SK-N-MC (cell line): ENCODE results near the gene BAG2.

Experiments
- DNase-seq: peaks from one replicate; pipeline ENCODE4 v3.0.0-alpha.2; 2011; ENCODE audit warnings: low read depth, low spot score
- H3K27ac ChIP-seq: fragments of 200-600 bp; sonication (generic); 2 replicates; pipeline ENCODE4 v1.5.1; 2016; ENCODE audit warnings: mixed run types
- H3K36me3 ChIP-seq: fragments of 200-600 bp; sonication (generic); 2 replicates; pipeline ENCODE4 v1.6.1; 2017; ENCODE audit warnings: antibody characterized with exemption, low read length, mixed read lengths; ENCODE audit not compliant: insufficient read depth
- H3K4me3 ChIP-seq: fragments of 200-600 bp; sonication (generic); 2 replicates; pipeline ENCODE4 v1.5.1; 2016
- H3K9ac ChIP-seq: fragments of 200-600 bp; sonication (generic); 2 replicates; pipeline ENCODE4 v1.8.0; 2017; ENCODE audit warnings: mixed run types, mixed read lengths; ENCODE audit not compliant: insufficient read length
- H3K9me3 ChIP-seq: fragments of 200-600 bp; sonication (generic); 2 replicates; pipeline ENCODE4 v1.6.1; 2017; ENCODE audit warnings: low read depth, mild to moderate bottlenecking, antibody characterized with exemption, low read length, moderate library complexity, mixed read lengths
- EZH2 ChIP-seq: fragments of 200-600 bp; sonication (generic); IDR thresholded peaks from one replicate; pipeline ENCODE4 v1.6.1; 2017; ENCODE audit warnings: antibody characterized with exemption
- FOXP2 ChIP-seq: optimal IDR thresholded peaks from 2 replicates; pipeline ENCODE3; 2011; ENCODE audit warnings: mild to moderate bottlenecking, moderate library complexity; ENCODE audit not compliant: insufficient read depth; ENCODE audit errors: extremely low read length, control extremely low read depth
- POLR2AphosphoS5 ChIP-seq: IDR thresholded peaks from 2 replicates; pipeline ENCODE4 v1.6.1; 2012; ENCODE audit warnings: mild to moderate bottlenecking, low read depth, low read length, borderline replicate concordance

The BAG2 gene

DNA sequence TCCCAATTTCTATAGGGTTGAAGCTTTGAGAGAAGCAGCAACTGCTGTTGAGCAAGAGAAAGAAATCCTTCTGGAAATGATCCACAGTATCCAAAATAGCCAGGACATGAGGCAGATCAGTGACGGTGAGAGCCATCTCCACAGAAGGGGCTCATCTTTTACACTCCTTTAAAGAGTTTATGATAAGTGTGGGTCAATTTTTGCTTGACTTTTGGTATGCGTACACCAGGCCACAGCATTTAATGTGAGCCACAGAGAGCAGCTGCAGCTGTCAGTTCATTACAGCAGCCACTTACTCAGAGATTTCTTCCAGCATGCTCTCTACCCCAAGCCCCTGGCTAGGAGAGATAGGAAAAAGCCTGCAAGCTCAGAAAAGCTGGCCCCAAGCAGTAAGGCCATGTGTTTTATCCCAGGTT is 9.9 kb downstream of the BAG2 start:
- no peak for DNase-seq
- H3K36me3 ChIP-seq, result peaks cover 83% of the 10 kb centered on the region

DNA sequence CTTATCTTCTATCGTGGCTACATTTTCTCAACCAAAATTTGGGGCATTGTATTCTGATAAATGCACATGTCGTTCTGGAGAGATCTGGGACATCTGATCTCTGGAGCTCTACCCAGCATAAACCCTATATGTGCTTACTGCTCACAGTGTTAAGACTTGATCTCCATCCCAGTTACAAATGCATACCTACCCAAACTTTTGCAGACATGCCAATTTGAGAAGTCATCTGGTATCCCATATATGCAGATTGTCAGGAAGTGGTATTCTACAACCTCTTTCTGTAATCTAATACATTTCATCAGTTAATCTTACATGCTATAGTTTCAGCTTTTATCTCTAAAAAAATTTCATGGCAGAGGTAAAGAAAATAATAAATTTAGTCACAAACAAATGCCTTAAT is 11.2 kb downstream of the BAG2 start:
- Histone ChIP-seq H3K27ac (0 out of 2 replicates have a peak overlapping the region, but pooled peaks have one; percentile 63), H3K9me3 (no peaks in the 10 kb centered on the region), H3K9ac (no peak overlapping the region), H3K36me3 (peaks cover 86% of the 10 kb centered on the region), H3K4me3 (no peak overlapping the region)
- DNase-seq, result no peak
- no peak for TF ChIP-seq POLR2AphosphoS5
- TF ChIP-seq FOXP2, result no peak
- no peak for TF ChIP-seq EZH2

More for the DNA sequence above, 9.9 kb downstream of the BAG2 start:
- H3K27ac ChIP-seq, result peak overlapping the region; percentile 22; the same call in 1 of the 2 replicates
- no peak overlapping the region for H3K9ac ChIP-seq
- H3K4me3 ChIP-seq, result no peak overlapping the region
- no peaks in the 10 kb centered on the region for H3K9me3 ChIP-seq
- TF ChIP-seq EZH2 (no peak), FOXP2 (no peak), POLR2AphosphoS5 (no peak)

DNA sequence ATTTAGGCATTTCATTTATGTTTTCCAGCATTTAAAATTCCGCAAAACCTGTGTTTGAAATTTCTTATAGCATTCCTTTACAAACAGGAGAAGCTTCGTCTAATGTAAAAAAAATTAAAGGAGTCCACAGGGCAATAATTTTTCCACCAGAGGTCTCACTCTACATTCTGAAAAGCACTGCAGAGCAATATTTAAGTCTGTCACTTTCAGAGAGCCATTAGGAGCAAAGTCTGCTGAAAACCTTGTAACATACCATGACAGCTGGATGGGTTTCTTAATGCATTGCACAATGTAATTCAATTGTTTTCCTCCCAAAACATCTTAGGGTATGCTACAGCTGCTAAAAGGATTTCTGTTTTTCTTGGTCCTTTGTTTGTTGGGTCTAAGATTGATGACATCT is 18.0 kb downstream of the BAG2 start:
- no peak overlapping the region for H3K4me3 ChIP-seq
- H3K36me3 ChIP-seq, result peaks cover 72% of the 10 kb centered on the region
- no peak overlapping the region for H3K9ac ChIP-seq
- DNase-seq, result no peak
- 0 out of 2 replicates have a peak overlapping the region, but pooled peaks have one; percentile 33 for H3K27ac ChIP-seq
- no peaks in the 10 kb centered on the region for H3K9me3 ChIP-seq
- no peak for TF ChIP-seq FOXP2
- no peak for TF ChIP-seq EZH2
- TF ChIP-seq POLR2AphosphoS5, result no peak; the same call in 1 of the 2 replicates

DNA sequence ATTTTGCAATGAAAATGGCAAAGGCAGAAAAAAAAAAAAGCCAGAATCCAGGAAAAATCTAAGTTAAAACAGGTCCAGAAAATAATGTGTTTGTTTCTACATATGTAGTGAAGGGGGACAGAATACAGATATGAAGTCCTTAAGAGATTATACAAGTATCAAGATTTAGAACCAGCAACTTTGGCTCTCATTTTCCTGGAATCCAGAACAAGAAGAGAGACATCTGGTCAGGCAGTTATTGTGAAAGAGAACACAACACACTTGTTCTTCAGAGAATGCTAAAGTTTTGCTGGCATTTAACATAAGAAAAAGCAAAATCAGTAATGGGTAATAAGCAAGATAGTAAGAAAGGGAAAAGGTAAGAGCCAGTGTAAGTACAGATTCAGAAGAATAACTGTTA is 21.1 kb downstream of the BAG2 start:
- Histone ChIP-seq H3K9ac (peak overlapping the region; percentile 35), H3K27ac (peak overlapping the region; percentile 35; the same call in 1 of the 2 replicates)
- no peak for DNase-seq

DNA sequence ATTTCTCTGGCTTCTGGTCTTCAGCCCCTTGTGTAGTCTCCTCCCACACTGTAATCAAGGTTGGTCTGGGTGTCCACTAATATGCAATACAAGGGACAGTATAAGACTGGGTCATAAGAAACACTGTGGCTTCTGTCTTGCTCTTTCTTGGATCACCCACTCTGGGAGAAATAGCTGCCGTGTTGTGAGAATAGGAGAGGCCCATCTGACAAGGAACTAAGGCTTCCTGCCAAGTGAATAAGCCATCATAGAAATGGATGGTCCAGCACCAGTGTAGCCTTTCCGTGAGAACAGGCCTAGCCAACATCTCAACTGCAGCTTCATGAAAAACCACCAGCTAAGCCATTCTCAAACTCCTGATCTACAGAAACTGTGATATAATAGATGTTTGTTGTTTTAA is 23.3 kb downstream of the BAG2 start:
- H3K36me3 ChIP-seq, result peaks cover 42% of the 10 kb centered on the region

More for the DNA sequence above, 21.1 kb downstream of the BAG2 start:
- Histone ChIP-seq H3K9me3 (no peaks in the 10 kb centered on the region), H3K36me3 (peaks cover 59% of the 10 kb centered on the region), H3K4me3 (no peak overlapping the region)
- TF ChIP-seq POLR2AphosphoS5 (no peak), EZH2 (no peak), FOXP2 (no peak)

DNA sequence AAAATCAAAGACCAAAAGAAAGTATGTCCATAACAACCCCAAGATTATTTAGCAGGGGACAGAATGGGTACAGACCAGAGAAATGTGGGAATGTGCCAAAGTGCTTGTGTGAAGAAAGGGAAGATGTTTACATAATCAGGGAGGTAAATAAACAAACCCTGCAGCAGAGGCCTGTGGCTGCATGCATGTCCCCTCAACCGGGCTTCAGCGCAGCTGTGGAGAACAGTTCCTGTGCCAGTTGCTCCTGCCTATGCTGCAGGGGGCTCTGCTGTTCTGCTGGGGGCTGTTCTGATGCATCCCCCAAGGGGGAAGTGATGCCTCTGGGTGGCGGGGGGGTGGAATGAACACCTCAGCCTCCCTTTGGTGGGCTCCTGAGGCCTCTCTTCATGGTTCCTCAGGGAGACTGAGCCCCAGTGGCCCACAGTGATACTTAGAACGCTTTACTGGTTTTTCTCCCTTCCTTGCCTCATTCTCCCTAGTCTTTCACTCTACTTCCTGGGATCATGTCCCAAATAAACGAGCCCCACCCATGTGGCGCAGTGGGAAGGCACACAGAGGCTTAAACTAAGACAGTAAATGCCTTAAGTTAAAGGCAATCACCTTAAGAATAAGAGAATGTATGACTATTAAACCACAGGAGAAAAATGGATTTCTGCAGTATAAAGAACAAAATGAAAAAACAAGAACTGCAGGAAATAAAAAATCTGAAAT is 27.0 kb downstream of the BAG2 start:
- Histone ChIP-seq H3K9me3 (no peaks in the 10 kb centered on the region), H3K27ac (no peak overlapping the region), H3K36me3 (peaks cover 8% of the 10 kb centered on the region), H3K4me3 (no peak overlapping the region), H3K9ac (no peak overlapping the region)
- DNase-seq, result no peak
- TF ChIP-seq POLR2AphosphoS5 (no peak), FOXP2 (no peak), EZH2 (no peak)

More for the DNA sequence above, 23.3 kb downstream of the BAG2 start:
- no peak overlapping the region for H3K9ac ChIP-seq
- TF ChIP-seq FOXP2 (no peak), EZH2 (no peak), POLR2AphosphoS5 (no peak)
- no peak overlapping the region for H3K27ac ChIP-seq
- no peak overlapping the region for H3K4me3 ChIP-seq
- H3K9me3 ChIP-seq, result no peaks in the 10 kb centered on the region
- no peak for DNase-seq

DNA sequence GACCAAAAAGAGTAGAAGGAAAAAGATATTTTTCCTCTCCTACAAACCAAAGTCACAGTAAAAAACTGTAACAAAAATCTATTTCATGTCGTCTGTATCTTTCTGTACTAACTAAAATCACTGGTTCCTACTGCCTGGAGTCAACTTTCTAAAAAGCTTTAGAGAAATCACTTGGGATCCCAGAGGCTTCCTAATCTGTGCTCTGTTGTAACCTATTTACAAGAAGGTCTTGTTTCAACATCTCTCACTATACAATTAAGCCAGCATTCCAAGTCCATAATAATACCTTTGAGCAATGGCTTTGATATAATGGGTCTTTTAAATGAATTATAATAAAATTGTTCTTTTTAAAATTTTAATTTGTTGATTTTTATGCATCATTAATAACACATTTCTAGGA is 29.6 kb downstream of the BAG2 start:
- no peak for TF ChIP-seq POLR2AphosphoS5
- TF ChIP-seq FOXP2, result no peak
- TF ChIP-seq EZH2, result no peak
- no peaks in the 10 kb centered on the region for H3K36me3 ChIP-seq
- H3K9ac ChIP-seq, result no peak overlapping the region
- DNase-seq, result no peak
- H3K27ac ChIP-seq, result no peak overlapping the region
- H3K4me3 ChIP-seq, result no peak overlapping the region
- no peaks in the 10 kb centered on the region for H3K9me3 ChIP-seq

DNA sequence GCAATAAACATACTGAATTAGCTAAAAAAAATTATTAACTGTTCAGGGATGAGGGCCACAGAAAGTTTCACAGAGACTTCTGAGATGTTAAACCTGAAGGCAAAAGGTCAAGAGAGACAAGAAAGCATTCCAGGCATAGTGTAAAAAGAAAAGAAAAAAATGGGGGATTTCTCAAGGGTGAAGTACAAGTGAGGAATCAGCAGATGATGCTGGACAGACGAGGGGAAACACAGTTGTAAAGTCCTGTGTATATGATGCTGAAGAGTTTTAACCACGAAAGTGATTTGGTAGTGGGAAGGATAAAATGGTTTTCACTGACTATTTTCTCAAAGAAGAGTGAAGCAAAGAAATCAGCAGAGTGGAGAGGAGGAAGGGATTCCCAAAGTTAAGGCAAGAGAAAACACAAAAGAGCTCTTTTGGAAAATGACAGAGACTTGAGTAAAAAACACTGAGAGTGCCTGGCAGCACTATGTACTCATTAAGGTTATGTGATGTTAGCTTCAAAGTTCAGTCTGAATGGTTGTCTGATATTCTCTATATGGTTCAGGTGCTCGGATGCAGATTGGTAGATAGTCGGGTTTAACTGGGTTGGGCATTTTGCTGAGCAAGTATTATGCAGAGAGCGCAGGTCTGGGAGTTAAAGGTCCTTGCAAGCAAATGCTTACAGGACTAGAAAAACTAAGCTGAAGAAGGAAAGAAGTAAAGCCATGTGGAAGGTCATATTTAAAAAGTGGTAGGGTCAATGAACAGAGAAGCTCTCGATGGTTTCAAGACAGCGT is 33.6 kb downstream of the BAG2 start:
- DNase-seq, result no peak
- TF ChIP-seq EZH2 (no peak), FOXP2 (no peak), POLR2AphosphoS5 (no peak)

More for the DNA sequence above, 33.6 kb downstream of the BAG2 start:
- H3K36me3 ChIP-seq, result peaks cover 5% of the 10 kb centered on the region; the same call in 1 of the 2 replicates
- H3K27ac ChIP-seq, result no peak overlapping the region
- H3K9me3 ChIP-seq, result no peaks in the 10 kb centered on the region
- H3K4me3 ChIP-seq, result no peak overlapping the region
- no peak overlapping the region for H3K9ac ChIP-seq
